VCaP (cell line): Measurements from ENCODE around the gene DBP.

Source experiments
- H3K27ac ChIP-seq: fragments of 450-650 bp; 2 replicates; pipeline ENCODE4 v1.5.1; 2017
- CTCF ChIP-seq: fragments of 450-650 bp; conservative IDR thresholded peaks from 2 replicates; pipeline ENCODE4 v1.5.1; 2017; ENCODE audit warnings: mild to moderate bottlenecking, moderate library complexity

DBP gene

GRCh38 chr19:48588670-48589401 lies 48.3 kb downstream of the DBP start:
- H3K27ac ChIP-seq = peak overlapping the region; percentile 9; the same call in 1 of the 2 replicates

DNA sequence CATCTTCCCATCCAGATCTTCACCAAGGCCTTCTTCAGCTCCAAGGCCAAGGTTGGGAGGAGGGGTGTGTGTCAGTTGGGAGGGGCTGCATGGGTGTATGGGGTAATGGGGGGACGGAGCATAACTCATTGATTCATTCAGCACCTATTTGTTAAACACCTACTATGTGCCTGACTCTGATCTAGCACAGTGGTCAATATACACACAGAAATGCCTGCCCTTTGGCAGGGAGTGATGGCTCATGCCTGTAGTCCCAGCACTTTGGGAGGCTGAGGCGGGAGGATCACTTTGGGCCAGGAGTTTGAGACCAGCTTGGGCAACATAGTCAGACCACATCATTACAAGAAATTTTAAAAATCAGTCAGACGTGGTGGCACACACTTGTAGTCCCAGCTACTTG lies 49.8 kb downstream of the DBP start:
- TF ChIP-seq CTCF = no peak
- H3K27ac ChIP-seq = no peak overlapping the region

More at GRCh38 chr19:48588670-48589401, 48.3 kb downstream of the DBP start:
- TF ChIP-seq CTCF = peak; percentile 98

DNA sequence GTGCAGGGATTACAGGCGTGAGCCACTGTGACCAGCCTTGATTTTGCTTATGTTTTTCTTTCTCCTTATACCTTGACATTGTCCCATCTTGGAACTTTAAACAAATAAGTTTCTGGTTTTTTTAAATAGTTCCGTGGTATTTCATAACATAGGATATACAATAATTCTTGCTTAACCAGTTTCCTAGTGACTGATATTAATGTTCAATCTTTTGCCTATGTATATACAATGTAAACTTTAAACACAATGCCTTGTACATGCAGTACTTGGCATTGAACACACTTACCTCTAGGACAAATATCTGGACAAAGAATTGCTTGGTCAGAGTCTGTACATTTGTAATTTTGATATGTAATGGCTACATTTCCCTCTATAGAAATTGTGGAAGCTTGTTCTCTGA lies 55.0 kb downstream of the DBP start:
- H3K27ac ChIP-seq = no peak overlapping the region
- no peak for TF ChIP-seq CTCF
